Right lobe of liver (tissue), 6 donors: ENCODE results near the gene NAP1L1. TPM values are rescaled to one million over a fixed set of nuclear protein-coding genes. Genes with fewer than 3 reads are reported as not detected.

Experiments
- ATAC-seq, 4 donors: fragments of 200-7000 bp; cut with Tn5 transposase; one replicate each; pipeline ENCODE4 v1.9.1; 2020; ENCODE audit warnings: mild to moderate bottlenecking in 4 of 4, moderate library complexity in 4 of 4
- DNase-seq, 3 donors: peaks; one replicate each; pipeline ENCODE4 v3.0.0-alpha.2; 2020
- H3K27ac ChIP-seq, 3 donors: fragments of 200-600 bp; one replicate each; pipeline ENCODE4 v1.8.0; 2022
- H3K27me3 ChIP-seq, 2 donors: fragments of 200-600 bp; one replicate each; pipeline ENCODE4 v1.8.0; 2022
- H3K36me3 ChIP-seq, 4 donors: fragments of 200-600 bp; sonication (generic) in 1 of 4; one replicate each; pipeline versions ENCODE4 v1.5.1 to v1.8.0; 2017 to 2022; ENCODE audit warnings: control low read depth in 1 of 4
- H3K4me1 ChIP-seq, 4 donors: fragments of 200-600 bp; sonication (generic) in 1 of 4; one replicate each; pipeline versions ENCODE4 v1.5.1 to v1.8.0; 2017 to 2022; ENCODE audit warnings: control low read depth in 1 of 4
- H3K4me3 ChIP-seq, 3 donors: fragments of 200-600 bp; one replicate each; pipeline ENCODE4 v1.8.0; 2022
- H3K9me3 ChIP-seq, 4 donors: fragments of 200-600 bp; sonication (generic) in 1 of 4; one replicate each; pipeline versions ENCODE4 v1.5.1 to v1.8.0; 2017 to 2022; ENCODE audit warnings: control low read depth in 1 of 4
- POLR2A ChIP-seq: fragments of 450-650 bp; IDR thresholded peaks from one replicate; pipeline ENCODE4 v1.6.1; 2017; ENCODE audit warnings: antibody characterized with exemption, mild to moderate bottlenecking
- WGBS: methylation state at CpG from one replicate; pipeline ENCODE4 v1.1.6; 2018; ENCODE audit warnings: low coverage, low lambda C conversion rate; ENCODE audit not compliant: insufficient coverage; ENCODE audit errors: missing lambda C conversion rate; 5-methylcytosine and 5-hydroxymethylcytosine counted together
- intact Hi-C, 2 donors: fragments of 100-400 bp; cut with DNase I; formaldehyde crosslinking; loops; one replicate each; pipeline versions ENCODE4 v1.11.2 to v1.14.1; 2022
- total RNA-seq, 6 experiments: library from RNA; depleted of rRNA in 2 of 6; stranded (reverse); fragments of >200 nt in 2 of 6; fragmentation: NEBNext Ultra II Directional in 3 of 6; extraction: Animal tissue kit (Norgen Biotek cat#: 25700) in 3 of 6; gene quantifications; one replicate each; pipeline versions ENCODE4 v1.1.0 to v1.2.4, GENCODE V29; 2016 to 2023
- TF ChIP-seq, protein P1 (sequence below), 4 donors: fragments of 200-600 bp in 3 of 4; fragments of 450-650 bp in 1 of 4; IDR thresholded peaks; one replicate each; pipeline versions ENCODE4 v1.5.1 to v1.8.0; 2016 to 2022; ENCODE audit warnings: antibody characterized with exemption in 4 of 4, mild to moderate bottlenecking in 2 of 4
- donor health status: DM: no; HTN: yes; CAD: no.
- donor health status: DM: no; HTN: no; CAD: no.
- donor health status: DM: no; HTN: no; CAD: no.
- donor health status: DM: no; HTN: yes; CAD: no.
- donor health status: DM: no; HTN: yes; CAD: no.

NAP1L1 gene
- total RNA-seq, 6 experiments from 2014 or later: 61.9 to 99.1 (median 81.5) TPM

- Histone ChIP-seq H3K4me3 (no peak overlapping the region), H3K4me1 (peaks cover 0 to 5% (median 2%) of the 10 kb centered on the region in 4 donors), H3K9me3 (no peaks in the 10 kb centered on the region), H3K27ac (peak overlapping the region in 1 of 3 donors; percentile 11), H3K27me3 (no peaks in the 10 kb centered on the region), H3K36me3 (no peaks in the 10 kb centered on the region)
- no peak for TF ChIP-seq POLR2A
- 68% methylated on average over 7 of the region's 7 CpGs for WGBS
- intact Hi-C loops: no loop called here
- DNase-seq: no peak
- no peak for ATAC-seq
These were observed 58.6 kb downstream of the NAP1L1 start for GRCh38 chr12:76025601-76026575.

DNA sequence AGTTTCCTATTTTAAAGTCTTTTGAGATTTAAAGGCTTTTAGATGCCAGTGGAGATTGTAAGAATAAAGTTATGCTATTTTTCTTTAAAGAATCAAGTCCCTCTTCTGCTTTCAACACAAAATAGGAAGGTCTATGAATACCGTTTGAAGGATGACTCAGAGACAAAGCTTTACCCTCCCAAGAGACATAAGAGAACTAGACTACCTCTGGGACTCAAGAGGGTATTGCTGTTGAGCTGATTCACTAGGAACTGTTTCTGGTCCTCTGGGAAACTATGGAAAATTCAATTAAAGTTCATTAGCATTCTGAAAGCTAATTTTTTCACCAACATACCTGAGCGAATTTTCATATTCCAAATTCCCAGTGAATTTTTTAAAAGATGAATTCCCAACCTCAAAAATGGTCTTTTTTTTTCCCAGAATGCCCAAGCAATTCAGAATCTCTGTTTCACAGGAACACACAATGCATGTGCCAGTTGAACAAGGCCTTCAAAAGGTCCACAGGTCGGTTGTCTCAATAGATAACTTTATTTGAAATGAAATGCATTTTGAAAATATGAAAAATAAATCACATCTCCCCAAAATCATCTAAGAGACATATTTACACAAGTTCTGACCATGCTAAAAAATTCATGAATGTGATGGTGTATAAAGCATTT, 59.4 kb downstream of the NAP1L1 start:
- DNase-seq (no peak), ATAC-seq (no peak)
- Histone ChIP-seq H3K27me3 (no peaks in the 10 kb centered on the region), H3K4me1 (peaks cover 0 to 5% (median under 1%) of the 10 kb centered on the region in 4 donors), H3K4me3 (no peak overlapping the region), H3K9me3 (no peaks in the 10 kb centered on the region), H3K36me3 (no peaks in the 10 kb centered on the region), H3K27ac (no peak overlapping the region)
- intact Hi-C loops: no loop called here
- WGBS: 79% methylated on average over 3 of the region's 3 CpGs
- TF ChIP-seq, protein P1, sequence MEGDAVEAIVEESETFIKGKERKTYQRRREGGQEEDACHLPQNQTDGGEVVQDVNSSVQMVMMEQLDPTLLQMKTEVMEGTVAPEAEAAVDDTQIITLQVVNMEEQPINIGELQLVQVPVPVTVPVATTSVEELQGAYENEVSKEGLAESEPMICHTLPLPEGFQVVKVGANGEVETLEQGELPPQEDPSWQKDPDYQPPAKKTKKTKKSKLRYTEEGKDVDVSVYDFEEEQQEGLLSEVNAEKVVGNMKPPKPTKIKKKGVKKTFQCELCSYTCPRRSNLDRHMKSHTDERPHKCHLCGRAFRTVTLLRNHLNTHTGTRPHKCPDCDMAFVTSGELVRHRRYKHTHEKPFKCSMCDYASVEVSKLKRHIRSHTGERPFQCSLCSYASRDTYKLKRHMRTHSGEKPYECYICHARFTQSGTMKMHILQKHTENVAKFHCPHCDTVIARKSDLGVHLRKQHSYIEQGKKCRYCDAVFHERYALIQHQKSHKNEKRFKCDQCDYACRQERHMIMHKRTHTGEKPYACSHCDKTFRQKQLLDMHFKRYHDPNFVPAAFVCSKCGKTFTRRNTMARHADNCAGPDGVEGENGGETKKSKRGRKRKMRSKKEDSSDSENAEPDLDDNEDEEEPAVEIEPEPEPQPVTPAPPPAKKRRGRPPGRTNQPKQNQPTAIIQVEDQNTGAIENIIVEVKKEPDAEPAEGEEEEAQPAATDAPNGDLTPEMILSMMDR (IDR thresholded peaks at IDR 0.05): no peak
- TF ChIP-seq POLR2A: no peak

- Histone ChIP-seq H3K27me3 (no peaks in the 10 kb centered on the region), H3K36me3 (no peaks in the 10 kb centered on the region), H3K27ac (no peak overlapping the region), H3K9me3 (no peaks in the 10 kb centered on the region), H3K4me1 (no peaks in the 10 kb centered on the region), H3K4me3 (no peak overlapping the region)
- TF ChIP-seq, protein P1 (IDR thresholded peaks at IDR 0.05): no peak
- TF ChIP-seq POLR2A: no peak
- intact Hi-C loops: no loop called here
- ATAC-seq (no peak), DNase-seq (no peak)
- WGBS: 84% methylated on average over 8 of the region's 8 CpGs
These were observed 60.2 kb downstream of the NAP1L1 start for GRCh38 chr12:76024102-76024781.

DNA sequence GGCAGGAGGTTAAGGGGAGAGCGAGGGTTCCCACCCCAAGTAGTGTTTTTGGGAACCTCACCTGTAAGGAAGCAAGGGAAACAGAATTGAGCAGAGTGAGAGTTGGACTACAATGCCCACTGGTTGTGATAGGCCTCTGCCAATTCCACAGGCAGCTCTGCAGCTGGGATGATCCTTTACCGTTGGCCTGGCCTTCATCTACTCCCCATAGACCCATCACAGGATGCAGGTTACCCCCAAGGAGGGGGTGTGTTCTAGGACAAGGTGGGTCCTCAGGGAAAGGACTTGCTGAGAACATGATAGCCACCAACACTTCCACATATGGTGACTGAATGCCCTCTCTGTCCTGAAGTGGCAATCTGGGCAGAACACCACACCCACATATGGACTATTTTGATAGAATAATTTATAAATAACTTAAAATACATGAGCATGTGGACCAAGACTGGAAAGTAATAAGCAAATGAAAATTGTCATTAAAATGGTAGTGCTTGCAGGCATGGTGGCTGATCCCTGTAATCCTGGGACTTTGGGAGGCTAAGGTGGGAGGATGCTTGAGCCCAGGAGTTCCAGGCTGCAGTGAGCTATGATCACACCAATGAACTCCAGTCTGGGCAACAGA, 61.3 kb downstream of the NAP1L1 start:
- H3K36me3 ChIP-seq: no peaks in the 10 kb centered on the region
- no peaks in the 10 kb centered on the region for H3K27me3 ChIP-seq
- ATAC-seq (no peak), DNase-seq (no peak)
- no peak overlapping the region for H3K27ac ChIP-seq
- TF ChIP-seq, protein P1 (IDR thresholded peaks at IDR 0.05): no peak
- TF ChIP-seq POLR2A: no peak
- no peak overlapping the region for H3K4me3 ChIP-seq
- WGBS: no CpG with 5 or more reads among the region's 2 CpGs
- intact Hi-C loops: no loop called here
- no peaks in the 10 kb centered on the region for H3K9me3 ChIP-seq
- H3K4me1 ChIP-seq: no peaks in the 10 kb centered on the region
